HCT116 (cell line): ENCODE data around the gene RAPH1. TPM values are rescaled to one million over a fixed set of nuclear protein-coding genes. Genes with fewer than 3 reads are reported as not detected.

Experiments
- ATAC-seq: fragments of 200-7000 bp; cut with Tn5 transposase; 2 replicates; pipeline ENCODE4 v1.9.1; 2020; ENCODE audit warnings: mild to moderate bottlenecking, moderate library complexity
- BruUV-seq: library from RNA; stranded (reverse); fragments of 400-500 nt; replicated peaks from 2 replicates; lab custom pipeline; 2021; lab: Mats Ljungman, UMichigan
- CTCF ChIA-PET: fragments of 300-600 bp; sonication (Branson Sonifier 250); formaldehyde crosslinking; loops from one replicate; lab custom pipeline; 2021; ENCODE audit warnings: antibody characterized with exemption; lab: Charles Lee
- POLR2A ChIA-PET: fragments of 300-600, 350-600 bp; sonication (Branson Sonifier 250); formaldehyde crosslinking; loops from one replicate; lab custom pipeline; 2021; ENCODE audit warnings: antibody characterized with exemption; lab: Charles Lee
- RAD21 ChIA-PET, 2 experiments: fragments of 300-600 bp; sonication (Branson Sonifier 250); formaldehyde crosslinking; loops; one replicate each; lab custom pipeline; 2023; ENCODE audit warnings: low total read pairs in 2 of 2; ENCODE audit not compliant: uncharacterized antibody in 2 of 2, unreplicated experiment in 2 of 2, low non-redundant PET in 1 of 2; lab: Charles Lee
- DNase-seq: peaks from one replicate; pipeline ENCODE4 v3.0.0-alpha.2; 2010; ENCODE audit warnings: low read depth, low spot score
- H2AFZ ChIP-seq: fragments of 200-600 bp; shearing (Covaris generic), sonication (generic); 2 replicates; pipeline ENCODE4 v1.6.1; 2017; ENCODE audit warnings: low read depth, mixed run types, mixed read lengths, antibody characterized with exemption, low read length; ENCODE audit not compliant: poor library complexity, severe bottlenecking
- H3K27ac ChIP-seq: 2 replicates; pipeline ENCODE4 v1.5.1; 2012; ENCODE audit warnings: low read depth, low read length
- H3K27me3 ChIP-seq: fragments of 200-600 bp; sonication (generic); 2 replicates; pipeline ENCODE4 v1.6.1; 2016; ENCODE audit warnings: mixed run types, low read length, mixed read lengths; ENCODE audit not compliant: insufficient read depth
- H3K36me3 ChIP-seq, 2 experiments: fragments of 200-500 bp in 1 of 2; fragments of 200-600 bp in 1 of 2; sonication (Bioruptor generic) in 1 of 2; sonication (generic) in 1 of 2; 2 replicates each; pipeline versions ENCODE4 v1.5.1 to v1.6.1; 2014 to 2016; ENCODE audit warnings: low read length in 2 of 2, inconsistent platforms in 1 of 2, mixed read lengths in 1 of 2, mixed run types in 1 of 2; ENCODE audit not compliant: insufficient read depth in 2 of 2, control insufficient read depth in 1 of 2
- H3K4me1 ChIP-seq, 2 experiments: fragments of 200-600 bp in 1 of 2; sonication (generic) in 1 of 2; 2 replicates each; pipeline versions ENCODE4 v1.5.1 to v1.6.1; 2012 to 2017; ENCODE audit warnings: low read length in 2 of 2, inconsistent platforms in 1 of 2, mild to moderate bottlenecking in 1 of 2, mixed read lengths in 1 of 2, mixed run types in 1 of 2, moderate library complexity in 1 of 2; ENCODE audit not compliant: insufficient read depth in 2 of 2, control insufficient read depth in 1 of 2
- H3K4me2 ChIP-seq: fragments of 200-600 bp; sonication (generic); 2 replicates; pipeline ENCODE4 v1.6.1; 2017; ENCODE audit warnings: mixed run types, low read length, mixed read lengths
- H3K4me3 ChIP-seq, 2 experiments: fragments of 200-600 bp in 1 of 2; sonication (generic) in 1 of 2; replicated peaks in 1 of 2; 2 replicates each; pipeline ENCODE4 v1.5.1; 2011 to 2016; ENCODE audit warnings: low read length in 2 of 2, control low read depth in 1 of 2, low read depth in 1 of 2, mild to moderate bottlenecking in 1 of 2, mixed read lengths in 1 of 2, mixed run types in 1 of 2
- H3K79me2 ChIP-seq: fragments of 200-600 bp; sonication (generic); 2 replicates; pipeline ENCODE4 v1.6.1; 2017; ENCODE audit warnings: mild to moderate bottlenecking, mixed run types, low read length, moderate library complexity, mixed read lengths; ENCODE audit not compliant: insufficient read depth
- H3K9ac ChIP-seq: fragments of 200-600 bp; sonication (generic); 2 replicates; pipeline ENCODE4 v1.6.1; 2016; ENCODE audit warnings: low read length, mixed read lengths
- H3K9me2 ChIP-seq: fragments of 200-600 bp; sonication (generic), shearing (Covaris generic); 2 replicates; pipeline ENCODE4 v1.6.1; 2017; ENCODE audit warnings: mixed run types, mild to moderate bottlenecking, moderate library complexity; ENCODE audit not compliant: insufficient read depth
- H3K9me3 ChIP-seq, 2 experiments: fragments of 200-500 bp in 1 of 2; fragments of 200-600 bp in 1 of 2; sonication (Bioruptor generic) in 1 of 2; sonication (generic) in 1 of 2; 2 replicates each; pipeline ENCODE4 v1.6.1; 2014 to 2017; ENCODE audit warnings: low read length in 2 of 2, mixed read lengths in 2 of 2, inconsistent platforms in 1 of 2, low read depth in 1 of 2, mild to moderate bottlenecking in 1 of 2, mixed run types in 1 of 2, moderate library complexity in 1 of 2; ENCODE audit not compliant: control insufficient read depth in 1 of 2, insufficient read depth in 1 of 2
- H4K20me1 ChIP-seq: fragments of 200-600 bp; sonication (generic), shearing (Covaris generic); 2 replicates; pipeline ENCODE4 v1.6.1; 2017; ENCODE audit warnings: mixed run types, mild to moderate bottlenecking, moderate library complexity; ENCODE audit not compliant: insufficient read depth
- EGR1 ChIP-seq: IDR thresholded peaks from 2 replicates; pipeline ENCODE4 v1.6.1; 2012; ENCODE audit warnings: low read depth
- ELF1 ChIP-seq: IDR thresholded peaks from 2 replicates; pipeline ENCODE4 v1.6.1; 2012; ENCODE audit warnings: low read depth, borderline replicate concordance
- EZH2 ChIP-seq: fragments of 200-600 bp; sonication (generic); IDR thresholded peaks from 2 replicates; pipeline ENCODE4 v1.6.1; 2017; ENCODE audit warnings: antibody characterized with exemption, mixed run types
- JUND ChIP-seq: IDR thresholded peaks from 2 replicates; pipeline ENCODE4 v1.6.1; 2012
- SRF ChIP-seq: IDR thresholded peaks from 2 replicates; pipeline ENCODE4 v1.6.1; 2012; ENCODE audit warnings: low read depth
- TCF7L2 ChIP-seq: IDR thresholded peaks from 2 replicates; pipeline ENCODE4 v1.7.0; 2011; ENCODE audit warnings: borderline replicate concordance, inconsistent platforms; ENCODE audit not compliant: insufficient read depth, insufficient read length; ENCODE audit errors: extremely low read depth
- ZFX ChIP-seq: fragments of 450-650 bp; IDR thresholded peaks from 2 replicates; pipeline ENCODE4 v1.6.1; 2017
- ZNF274 ChIP-seq: fragments of 200-500 bp; sonication (Bioruptor generic); IDR thresholded peaks from 2 replicates; pipeline ENCODE4 v1.6.1; 2014; ENCODE audit warnings: mild to moderate bottlenecking, low read depth, low read length, inconsistent platforms
- intact Hi-C: fragments of 100-400 bp; cut with micrococcal nuclease; formaldehyde crosslinking; loops from 2 replicates; pipeline ENCODE4 v1.10.0; 2022
- total RNA-seq: library from RNA; stranded (reverse); gene quantifications from one replicate; pipeline ENCODE4 v1.2.1, GENCODE V29; 2021; ENCODE audit not compliant: unreplicated experiment
- TF ChIP-seq, protein P1 (sequence below): IDR thresholded peaks from 2 replicates; pipeline ENCODE4 v1.6.1; 2012
- TF ChIP-seq, protein P2 (sequence below), 3 experiments: fragments of 200-600 bp in 1 of 3; sonication (generic) in 1 of 3; IDR thresholded peaks in 2 of 3; conservative IDR thresholded peaks in 1 of 3; 2 replicates each; pipeline ENCODE4 v1.5.1; 2012 to 2017; ENCODE audit warnings: low read depth in 2 of 3, low read length in 2 of 3, antibody characterized with exemption in 1 of 3, borderline replicate concordance in 1 of 3, control low read depth in 1 of 3, mild to moderate bottlenecking in 1 of 3, mixed read lengths in 1 of 3, mixed run types in 1 of 3, moderate library complexity in 1 of 3; ENCODE audit not compliant: insufficient read depth in 1 of 3

RAPH1 gene
- total RNA-seq, 1 experiment from 2014 or later, result 22.3 TPM

DNA sequence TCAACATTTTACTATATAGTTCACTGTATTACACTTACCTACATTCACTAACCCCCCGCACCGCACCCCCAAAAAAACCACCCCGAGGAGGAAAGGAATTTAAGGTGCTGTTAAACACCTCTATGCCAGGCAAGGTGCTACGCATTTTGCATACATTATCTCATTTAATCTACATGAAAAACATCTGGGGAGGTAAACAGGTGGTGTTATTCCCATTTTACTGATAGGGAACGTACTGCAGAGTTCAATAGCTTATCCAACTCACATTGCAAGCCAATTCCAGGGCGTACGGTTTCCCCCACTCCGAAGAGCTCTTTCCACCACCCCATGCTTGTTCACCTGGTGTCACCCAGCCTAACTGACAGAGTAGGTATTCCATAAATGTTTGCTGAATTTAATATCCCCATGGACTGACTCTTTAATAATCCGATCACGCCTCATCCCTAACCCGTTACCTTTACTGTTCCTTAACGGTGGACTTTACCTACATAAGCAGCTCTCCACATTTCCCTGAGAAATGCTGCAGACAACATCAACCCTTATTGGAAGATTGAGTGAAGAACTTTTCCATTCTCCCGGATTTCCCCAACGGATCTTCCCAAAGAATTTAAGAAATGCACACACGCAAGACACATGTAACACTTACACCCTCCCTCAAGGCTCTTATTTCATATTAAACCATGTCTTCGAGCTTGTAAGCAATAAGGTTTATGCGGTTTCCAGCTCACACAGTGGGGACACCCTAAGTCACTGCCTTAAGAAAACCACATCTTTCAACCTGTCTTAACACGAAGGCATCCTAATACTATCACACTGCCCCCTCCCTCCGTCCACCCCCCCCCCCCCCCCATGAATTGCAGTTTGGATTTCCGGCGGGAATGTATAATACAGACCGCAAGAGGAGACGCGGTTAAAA, 1.2 kb downstream of the RAPH1 start:
- CTCF ChIA-PET, result interaction anchor here (0.6 to 0.9 kb wide), 2 partner anchors 116 to 248 kb away, joined by 3 to 4 read pairs; no protein-coding TSS in a partner anchor
- no peak overlapping the region for H2AFZ ChIP-seq
- H3K27me3 ChIP-seq, result no peaks in the 10 kb centered on the region
- RAD21 ChIA-PET, result interaction anchor here in 1 of 2 experiments (0.6 kb wide), 1 partner anchor 21 kb away, joined by 3 read pairs; no protein-coding TSS in a partner anchor
- POLR2A ChIA-PET, result interaction anchor here (0.7 kb wide), 2 partner anchors 12 to 258 kb away, joined by 3 to 4 read pairs; no protein-coding TSS in a partner anchor
- ATAC-seq, result no peak
- TF ChIP-seq SRF (no peak), ZNF274 (no peak), ZFX (no peak), JUND (no peak), TCF7L2 (no peak), EGR1 (no peak), EZH2 (no peak), ELF1 (no peak)
- TF ChIP-seq, protein P1, sequence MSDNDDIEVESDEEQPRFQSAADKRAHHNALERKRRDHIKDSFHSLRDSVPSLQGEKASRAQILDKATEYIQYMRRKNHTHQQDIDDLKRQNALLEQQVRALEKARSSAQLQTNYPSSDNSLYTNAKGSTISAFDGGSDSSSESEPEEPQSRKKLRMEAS, result no peak
- TF ChIP-seq, protein P2, sequence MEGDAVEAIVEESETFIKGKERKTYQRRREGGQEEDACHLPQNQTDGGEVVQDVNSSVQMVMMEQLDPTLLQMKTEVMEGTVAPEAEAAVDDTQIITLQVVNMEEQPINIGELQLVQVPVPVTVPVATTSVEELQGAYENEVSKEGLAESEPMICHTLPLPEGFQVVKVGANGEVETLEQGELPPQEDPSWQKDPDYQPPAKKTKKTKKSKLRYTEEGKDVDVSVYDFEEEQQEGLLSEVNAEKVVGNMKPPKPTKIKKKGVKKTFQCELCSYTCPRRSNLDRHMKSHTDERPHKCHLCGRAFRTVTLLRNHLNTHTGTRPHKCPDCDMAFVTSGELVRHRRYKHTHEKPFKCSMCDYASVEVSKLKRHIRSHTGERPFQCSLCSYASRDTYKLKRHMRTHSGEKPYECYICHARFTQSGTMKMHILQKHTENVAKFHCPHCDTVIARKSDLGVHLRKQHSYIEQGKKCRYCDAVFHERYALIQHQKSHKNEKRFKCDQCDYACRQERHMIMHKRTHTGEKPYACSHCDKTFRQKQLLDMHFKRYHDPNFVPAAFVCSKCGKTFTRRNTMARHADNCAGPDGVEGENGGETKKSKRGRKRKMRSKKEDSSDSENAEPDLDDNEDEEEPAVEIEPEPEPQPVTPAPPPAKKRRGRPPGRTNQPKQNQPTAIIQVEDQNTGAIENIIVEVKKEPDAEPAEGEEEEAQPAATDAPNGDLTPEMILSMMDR (IDR thresholded peaks at IDR 0.05 in 2 of 3, conservative IDR thresholded peaks at IDR 0.05 in 1 of 3; ENCODE audit: borderline replicate concordance in 1 of 3, insufficient read depth in 1 of 3, low read depth in 2 of 3, low read length in 2 of 3), result no peak
- peak overlapping the region; percentile 84 for H3K4me2 ChIP-seq
- H3K9ac ChIP-seq, result peak overlapping the region; percentile 81
- peaks cover 12 to 23% of the 10 kb centered on the region in 2 experiments; a peak in 3 of 4 replicates for H3K4me1 ChIP-seq
- H3K9me2 ChIP-seq, result no peaks in the 10 kb centered on the region
- no peaks in the 10 kb centered on the region for H3K36me3 ChIP-seq
- BruUV-seq, result TSS peak; percentile 65
- H4K20me1 ChIP-seq, result no peaks in the 10 kb centered on the region
- H3K9me3 ChIP-seq, result no peaks in the 10 kb centered on the region
- peaks cover 52% of the 10 kb centered on the region for H3K79me2 ChIP-seq
- intact Hi-C loops, result no loop called here
- H3K4me3 ChIP-seq, result peak overlapping the region; percentile 69 to 85
- peak overlapping the region; percentile 84; the same call in 1 of the 2 replicates for H3K27ac ChIP-seq
- no peak for DNase-seq
